HCT116 (cell line): Measurements from ENCODE around the gene TMIGD3. TPM values are rescaled to one million over a fixed set of nuclear protein-coding genes. Genes with fewer than 3 reads are reported as not detected.

Source experiments
- ATAC-seq: fragments of 200-7000 bp; cut with Tn5 transposase; 2 replicates; pipeline ENCODE4 v1.9.1; 2020; ENCODE audit warnings: mild to moderate bottlenecking, moderate library complexity
- BruUV-seq: library from RNA; stranded (reverse); fragments of 400-500 nt; replicated peaks from 2 replicates; lab custom pipeline; 2021; lab: Mats Ljungman, UMichigan
- CTCF ChIA-PET: fragments of 300-600 bp; sonication (Branson Sonifier 250); formaldehyde crosslinking; loops from one replicate; lab custom pipeline; 2021; ENCODE audit warnings: antibody characterized with exemption; lab: Charles Lee
- POLR2A ChIA-PET: fragments of 300-600, 350-600 bp; sonication (Branson Sonifier 250); formaldehyde crosslinking; loops from one replicate; lab custom pipeline; 2021; ENCODE audit warnings: antibody characterized with exemption; lab: Charles Lee
- RAD21 ChIA-PET, 2 experiments: fragments of 300-600 bp; sonication (Branson Sonifier 250); formaldehyde crosslinking; loops; one replicate each; lab custom pipeline; 2023; ENCODE audit warnings: low total read pairs in 2 of 2; ENCODE audit not compliant: uncharacterized antibody in 2 of 2, unreplicated experiment in 2 of 2, low non-redundant PET in 1 of 2; lab: Charles Lee
- DNase-seq: peaks from one replicate; pipeline ENCODE4 v3.0.0-alpha.2; 2010; ENCODE audit warnings: low read depth, low spot score
- H2AFZ ChIP-seq: fragments of 200-600 bp; shearing (Covaris generic), sonication (generic); 2 replicates; pipeline ENCODE4 v1.6.1; 2017; ENCODE audit warnings: low read depth, mixed run types, mixed read lengths, antibody characterized with exemption, low read length; ENCODE audit not compliant: poor library complexity, severe bottlenecking
- H3K27ac ChIP-seq: 2 replicates; pipeline ENCODE4 v1.5.1; 2012; ENCODE audit warnings: low read depth, low read length
- H3K27me3 ChIP-seq: fragments of 200-600 bp; sonication (generic); 2 replicates; pipeline ENCODE4 v1.6.1; 2016; ENCODE audit warnings: mixed run types, low read length, mixed read lengths; ENCODE audit not compliant: insufficient read depth
- H3K36me3 ChIP-seq, 2 experiments: fragments of 200-500 bp in 1 of 2; fragments of 200-600 bp in 1 of 2; sonication (Bioruptor generic) in 1 of 2; sonication (generic) in 1 of 2; 2 replicates each; pipeline versions ENCODE4 v1.5.1 to v1.6.1; 2014 to 2016; ENCODE audit warnings: low read length in 2 of 2, inconsistent platforms in 1 of 2, mixed read lengths in 1 of 2, mixed run types in 1 of 2; ENCODE audit not compliant: insufficient read depth in 2 of 2, control insufficient read depth in 1 of 2
- H3K4me1 ChIP-seq, 2 experiments: fragments of 200-600 bp in 1 of 2; sonication (generic) in 1 of 2; 2 replicates each; pipeline versions ENCODE4 v1.5.1 to v1.6.1; 2012 to 2017; ENCODE audit warnings: low read length in 2 of 2, inconsistent platforms in 1 of 2, mild to moderate bottlenecking in 1 of 2, mixed read lengths in 1 of 2, mixed run types in 1 of 2, moderate library complexity in 1 of 2; ENCODE audit not compliant: insufficient read depth in 2 of 2, control insufficient read depth in 1 of 2
- H3K4me2 ChIP-seq: fragments of 200-600 bp; sonication (generic); 2 replicates; pipeline ENCODE4 v1.6.1; 2017; ENCODE audit warnings: mixed run types, low read length, mixed read lengths
- H3K4me3 ChIP-seq, 2 experiments: fragments of 200-600 bp in 1 of 2; sonication (generic) in 1 of 2; replicated peaks in 1 of 2; 2 replicates each; pipeline ENCODE4 v1.5.1; 2011 to 2016; ENCODE audit warnings: low read length in 2 of 2, control low read depth in 1 of 2, low read depth in 1 of 2, mild to moderate bottlenecking in 1 of 2, mixed read lengths in 1 of 2, mixed run types in 1 of 2
- H3K79me2 ChIP-seq: fragments of 200-600 bp; sonication (generic); 2 replicates; pipeline ENCODE4 v1.6.1; 2017; ENCODE audit warnings: mild to moderate bottlenecking, mixed run types, low read length, moderate library complexity, mixed read lengths; ENCODE audit not compliant: insufficient read depth
- H3K9ac ChIP-seq: fragments of 200-600 bp; sonication (generic); 2 replicates; pipeline ENCODE4 v1.6.1; 2016; ENCODE audit warnings: low read length, mixed read lengths
- H3K9me2 ChIP-seq: fragments of 200-600 bp; sonication (generic), shearing (Covaris generic); 2 replicates; pipeline ENCODE4 v1.6.1; 2017; ENCODE audit warnings: mixed run types, mild to moderate bottlenecking, moderate library complexity; ENCODE audit not compliant: insufficient read depth
- H3K9me3 ChIP-seq, 2 experiments: fragments of 200-500 bp in 1 of 2; fragments of 200-600 bp in 1 of 2; sonication (Bioruptor generic) in 1 of 2; sonication (generic) in 1 of 2; 2 replicates each; pipeline ENCODE4 v1.6.1; 2014 to 2017; ENCODE audit warnings: low read length in 2 of 2, mixed read lengths in 2 of 2, inconsistent platforms in 1 of 2, low read depth in 1 of 2, mild to moderate bottlenecking in 1 of 2, mixed run types in 1 of 2, moderate library complexity in 1 of 2; ENCODE audit not compliant: control insufficient read depth in 1 of 2, insufficient read depth in 1 of 2
- H4K20me1 ChIP-seq: fragments of 200-600 bp; sonication (generic), shearing (Covaris generic); 2 replicates; pipeline ENCODE4 v1.6.1; 2017; ENCODE audit warnings: mixed run types, mild to moderate bottlenecking, moderate library complexity; ENCODE audit not compliant: insufficient read depth
- CBX3 ChIP-seq: IDR thresholded peaks from 2 replicates; pipeline ENCODE4 v1.6.1; 2012; ENCODE audit warnings: low read depth
- CEBPB ChIP-seq: IDR thresholded peaks from 2 replicates; pipeline ENCODE4 v1.6.1; 2012; ENCODE audit warnings: low read depth
- EGR1 ChIP-seq: IDR thresholded peaks from 2 replicates; pipeline ENCODE4 v1.6.1; 2012; ENCODE audit warnings: low read depth
- ELF1 ChIP-seq: IDR thresholded peaks from 2 replicates; pipeline ENCODE4 v1.6.1; 2012; ENCODE audit warnings: low read depth, borderline replicate concordance
- EZH2 ChIP-seq: fragments of 200-600 bp; sonication (generic); IDR thresholded peaks from 2 replicates; pipeline ENCODE4 v1.6.1; 2017; ENCODE audit warnings: antibody characterized with exemption, mixed run types
- FOSL1 ChIP-seq: IDR thresholded peaks from 2 replicates; pipeline ENCODE4 v1.6.1; 2012; ENCODE audit warnings: low read depth
- JUND ChIP-seq: IDR thresholded peaks from 2 replicates; pipeline ENCODE4 v1.6.1; 2012
- POLR2A ChIP-seq: IDR thresholded peaks from 2 replicates; pipeline ENCODE4 v1.7.0; 2011; ENCODE audit warnings: borderline replicate concordance; ENCODE audit not compliant: insufficient read depth, insufficient read length; ENCODE audit errors: extremely low read depth
- POLR2AphosphoS5 ChIP-seq: IDR thresholded peaks from 2 replicates; pipeline ENCODE4 v1.6.1; 2011; ENCODE audit warnings: mild to moderate bottlenecking, low read depth, low read length, moderate library complexity
- RAD21 ChIP-seq: IDR thresholded peaks from 2 replicates; pipeline ENCODE4 v1.6.1; 2012; ENCODE audit warnings: low read depth, mild to moderate bottlenecking
- SIN3A ChIP-seq: IDR thresholded peaks from 2 replicates; pipeline ENCODE4 v1.6.1; 2012; ENCODE audit warnings: low read depth
- SP1 ChIP-seq: IDR thresholded peaks from 2 replicates; pipeline ENCODE4 v1.6.1; 2012; ENCODE audit warnings: low read depth
- SRF ChIP-seq: IDR thresholded peaks from 2 replicates; pipeline ENCODE4 v1.6.1; 2012; ENCODE audit warnings: low read depth
- TCF7L2 ChIP-seq: IDR thresholded peaks from 2 replicates; pipeline ENCODE4 v1.7.0; 2011; ENCODE audit warnings: borderline replicate concordance, inconsistent platforms; ENCODE audit not compliant: insufficient read depth, insufficient read length; ENCODE audit errors: extremely low read depth
- YY1 ChIP-seq: IDR thresholded peaks from 2 replicates; pipeline ENCODE4 v1.6.1; 2011; ENCODE audit warnings: low read length, low read depth, moderate library complexity, mild to moderate bottlenecking; ENCODE audit not compliant: insufficient replicate concordance; ENCODE audit errors: extremely low read depth
- ZFX ChIP-seq: fragments of 450-650 bp; IDR thresholded peaks from 2 replicates; pipeline ENCODE4 v1.6.1; 2017
- intact Hi-C: fragments of 100-400 bp; cut with micrococcal nuclease; formaldehyde crosslinking; loops from 2 replicates; pipeline ENCODE4 v1.10.0; 2022
- total RNA-seq: library from RNA; stranded (reverse); gene quantifications from one replicate; pipeline ENCODE4 v1.2.1, GENCODE V29; 2021; ENCODE audit not compliant: unreplicated experiment
- TF ChIP-seq, protein P1 (sequence below), 3 experiments: fragments of 200-600 bp in 1 of 3; sonication (generic) in 1 of 3; IDR thresholded peaks in 2 of 3; conservative IDR thresholded peaks in 1 of 3; 2 replicates each; pipeline ENCODE4 v1.5.1; 2012 to 2017; ENCODE audit warnings: low read depth in 2 of 3, low read length in 2 of 3, antibody characterized with exemption in 1 of 3, borderline replicate concordance in 1 of 3, control low read depth in 1 of 3, mild to moderate bottlenecking in 1 of 3, mixed read lengths in 1 of 3, mixed run types in 1 of 3, moderate library complexity in 1 of 3; ENCODE audit not compliant: insufficient read depth in 1 of 3
- TF ChIP-seq, protein P2 (sequence below): IDR thresholded peaks from 2 replicates; pipeline ENCODE4 v1.6.1; 2012; ENCODE audit warnings: low read depth
- TF ChIP-seq, protein P3 (sequence below): IDR thresholded peaks from 2 replicates; pipeline ENCODE4 v1.6.1; 2011; ENCODE audit warnings: mild to moderate bottlenecking, low read length, moderate library complexity; ENCODE audit not compliant: insufficient replicate concordance; ENCODE audit errors: extremely low read depth
- TF ChIP-seq, protein P4 (sequence below): IDR thresholded peaks from 2 replicates; pipeline ENCODE4 v1.6.1; 2012

TMIGD3 gene
- total RNA-seq, 1 experiment from 2014 or later, result not detected

DNA sequence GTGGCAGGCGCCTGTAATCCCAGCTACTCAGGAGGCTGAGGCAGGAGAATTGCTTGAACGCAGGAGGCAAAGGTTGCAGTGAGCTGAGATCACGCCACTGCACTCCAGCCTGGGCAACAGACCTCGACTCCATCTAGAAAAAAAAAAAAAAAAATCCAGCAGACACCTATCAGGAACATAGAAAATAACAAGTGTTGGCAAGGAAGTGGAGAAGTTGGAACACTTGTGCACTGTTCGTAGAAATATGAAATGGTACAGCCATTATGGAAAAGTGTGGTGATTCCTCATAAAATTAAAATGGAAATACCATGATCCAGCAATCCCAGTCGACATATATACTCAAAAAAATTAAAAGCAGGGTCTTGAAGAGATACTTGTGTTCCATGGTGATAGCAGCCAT lies 41.7 kb downstream of the TMIGD3 start:
- no peak for DNase-seq
- no peak overlapping the region for H3K4me3 ChIP-seq
- no peak overlapping the region for H3K27ac ChIP-seq
- H3K9me3 ChIP-seq, result no peaks in the 10 kb centered on the region
- H3K27me3 ChIP-seq, result no peaks in the 10 kb centered on the region
- CTCF ChIA-PET, result no interaction called here
- no peaks in the 10 kb centered on the region for H3K4me1 ChIP-seq
- H3K36me3 ChIP-seq, result peaks cover 36 to 44% of the 10 kb centered on the region in 2 experiments; a peak in 3 of 4 replicates
- H3K79me2 ChIP-seq, result peaks cover 19% of the 10 kb centered on the region
- no peak overlapping the region for H2AFZ ChIP-seq
- no peaks in the 10 kb centered on the region for H3K9me2 ChIP-seq
- RAD21 ChIA-PET, result no interaction called here
- POLR2A ChIA-PET, result no interaction called here
- H3K4me2 ChIP-seq, result no peak overlapping the region
- intact Hi-C loops, result no loop called here
- no peak for TF ChIP-seq SRF
- no peak for TF ChIP-seq POLR2A
- TF ChIP-seq EZH2, result no peak
- TF ChIP-seq, protein P1, sequence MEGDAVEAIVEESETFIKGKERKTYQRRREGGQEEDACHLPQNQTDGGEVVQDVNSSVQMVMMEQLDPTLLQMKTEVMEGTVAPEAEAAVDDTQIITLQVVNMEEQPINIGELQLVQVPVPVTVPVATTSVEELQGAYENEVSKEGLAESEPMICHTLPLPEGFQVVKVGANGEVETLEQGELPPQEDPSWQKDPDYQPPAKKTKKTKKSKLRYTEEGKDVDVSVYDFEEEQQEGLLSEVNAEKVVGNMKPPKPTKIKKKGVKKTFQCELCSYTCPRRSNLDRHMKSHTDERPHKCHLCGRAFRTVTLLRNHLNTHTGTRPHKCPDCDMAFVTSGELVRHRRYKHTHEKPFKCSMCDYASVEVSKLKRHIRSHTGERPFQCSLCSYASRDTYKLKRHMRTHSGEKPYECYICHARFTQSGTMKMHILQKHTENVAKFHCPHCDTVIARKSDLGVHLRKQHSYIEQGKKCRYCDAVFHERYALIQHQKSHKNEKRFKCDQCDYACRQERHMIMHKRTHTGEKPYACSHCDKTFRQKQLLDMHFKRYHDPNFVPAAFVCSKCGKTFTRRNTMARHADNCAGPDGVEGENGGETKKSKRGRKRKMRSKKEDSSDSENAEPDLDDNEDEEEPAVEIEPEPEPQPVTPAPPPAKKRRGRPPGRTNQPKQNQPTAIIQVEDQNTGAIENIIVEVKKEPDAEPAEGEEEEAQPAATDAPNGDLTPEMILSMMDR (IDR thresholded peaks at IDR 0.05 in 2 of 3, conservative IDR thresholded peaks at IDR 0.05 in 1 of 3; ENCODE audit: borderline replicate concordance in 1 of 3, insufficient read depth in 1 of 3, low read depth in 2 of 3, low read length in 2 of 3), result no peak
- no peak for TF ChIP-seq POLR2AphosphoS5
- no peak for TF ChIP-seq TCF7L2
- no peak for TF ChIP-seq EGR1
- no peak for TF ChIP-seq CEBPB
- TF ChIP-seq RAD21, result no peak
- TF ChIP-seq, protein P2, sequence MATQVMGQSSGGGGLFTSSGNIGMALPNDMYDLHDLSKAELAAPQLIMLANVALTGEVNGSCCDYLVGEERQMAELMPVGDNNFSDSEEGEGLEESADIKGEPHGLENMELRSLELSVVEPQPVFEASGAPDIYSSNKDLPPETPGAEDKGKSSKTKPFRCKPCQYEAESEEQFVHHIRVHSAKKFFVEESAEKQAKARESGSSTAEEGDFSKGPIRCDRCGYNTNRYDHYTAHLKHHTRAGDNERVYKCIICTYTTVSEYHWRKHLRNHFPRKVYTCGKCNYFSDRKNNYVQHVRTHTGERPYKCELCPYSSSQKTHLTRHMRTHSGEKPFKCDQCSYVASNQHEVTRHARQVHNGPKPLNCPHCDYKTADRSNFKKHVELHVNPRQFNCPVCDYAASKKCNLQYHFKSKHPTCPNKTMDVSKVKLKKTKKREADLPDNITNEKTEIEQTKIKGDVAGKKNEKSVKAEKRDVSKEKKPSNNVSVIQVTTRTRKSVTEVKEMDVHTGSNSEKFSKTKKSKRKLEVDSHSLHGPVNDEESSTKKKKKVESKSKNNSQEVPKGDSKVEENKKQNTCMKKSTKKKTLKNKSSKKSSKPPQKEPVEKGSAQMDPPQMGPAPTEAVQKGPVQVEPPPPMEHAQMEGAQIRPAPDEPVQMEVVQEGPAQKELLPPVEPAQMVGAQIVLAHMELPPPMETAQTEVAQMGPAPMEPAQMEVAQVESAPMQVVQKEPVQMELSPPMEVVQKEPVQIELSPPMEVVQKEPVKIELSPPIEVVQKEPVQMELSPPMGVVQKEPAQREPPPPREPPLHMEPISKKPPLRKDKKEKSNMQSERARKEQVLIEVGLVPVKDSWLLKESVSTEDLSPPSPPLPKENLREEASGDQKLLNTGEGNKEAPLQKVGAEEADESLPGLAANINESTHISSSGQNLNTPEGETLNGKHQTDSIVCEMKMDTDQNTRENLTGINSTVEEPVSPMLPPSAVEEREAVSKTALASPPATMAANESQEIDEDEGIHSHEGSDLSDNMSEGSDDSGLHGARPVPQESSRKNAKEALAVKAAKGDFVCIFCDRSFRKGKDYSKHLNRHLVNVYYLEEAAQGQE, result no peak
- no peak for TF ChIP-seq ELF1
- no peak for TF ChIP-seq SP1
- TF ChIP-seq, protein P3, sequence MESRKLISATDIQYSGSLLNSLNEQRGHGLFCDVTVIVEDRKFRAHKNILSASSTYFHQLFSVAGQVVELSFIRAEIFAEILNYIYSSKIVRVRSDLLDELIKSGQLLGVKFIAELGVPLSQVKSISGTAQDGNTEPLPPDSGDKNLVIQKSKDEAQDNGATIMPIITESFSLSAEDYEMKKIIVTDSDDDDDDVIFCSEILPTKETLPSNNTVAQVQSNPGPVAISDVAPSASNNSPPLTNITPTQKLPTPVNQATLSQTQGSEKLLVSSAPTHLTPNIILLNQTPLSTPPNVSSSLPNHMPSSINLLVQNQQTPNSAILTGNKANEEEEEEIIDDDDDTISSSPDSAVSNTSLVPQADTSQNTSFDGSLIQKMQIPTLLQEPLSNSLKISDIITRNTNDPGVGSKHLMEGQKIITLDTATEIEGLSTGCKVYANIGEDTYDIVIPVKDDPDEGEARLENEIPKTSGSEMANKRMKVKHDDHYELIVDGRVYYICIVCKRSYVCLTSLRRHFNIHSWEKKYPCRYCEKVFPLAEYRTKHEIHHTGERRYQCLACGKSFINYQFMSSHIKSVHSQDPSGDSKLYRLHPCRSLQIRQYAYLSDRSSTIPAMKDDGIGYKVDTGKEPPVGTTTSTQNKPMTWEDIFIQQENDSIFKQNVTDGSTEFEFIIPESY, result no peak
- TF ChIP-seq YY1, result no peak
- TF ChIP-seq ZFX, result no peak
- no peak for TF ChIP-seq CBX3
- TF ChIP-seq, protein P4, sequence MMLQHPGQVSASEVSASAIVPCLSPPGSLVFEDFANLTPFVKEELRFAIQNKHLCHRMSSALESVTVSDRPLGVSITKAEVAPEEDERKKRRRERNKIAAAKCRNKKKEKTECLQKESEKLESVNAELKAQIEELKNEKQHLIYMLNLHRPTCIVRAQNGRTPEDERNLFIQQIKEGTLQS, result no peak
- no peak for TF ChIP-seq JUND
- no peak for TF ChIP-seq SIN3A
- TF ChIP-seq FOSL1, result no peak
- BruUV-seq, result no TSS peak
- H3K9ac ChIP-seq, result no peak overlapping the region
- no peak for ATAC-seq
- H4K20me1 ChIP-seq, result peaks cover 9% of the 10 kb centered on the region
